ENCODE measurements around the gene GPC6. TPM values are rescaled to one million over a fixed set of nuclear protein-coding genes. Genes with fewer than 3 reads are reported as not detected.

GPC6 gene
- total and polyA plus RNA-seq, 4 donors: 5.9 to 29.1 (median 18.2) TPM

GRCh38 chr13:93284064-93284463 is 57.5 kb downstream of the GPC6 start:
- Histone ChIP-seq H3K4me1 (ENCODE audit: control insufficient read depth in 4 of 4, insufficient read depth in 4 of 4, low read length in 3 of 4) (peaks cover 0 to 6% (median 2%) of the 10 kb centered on the region in 4 donors), H3K9me3 (ENCODE audit: control insufficient read depth in 4 of 4, low read length in 3 of 4) (no peaks in the 10 kb centered on the region), H3K27me3 (ENCODE audit: control insufficient read depth in 4 of 4, insufficient read depth in 4 of 4, low read length in 3 of 4) (no peaks in the 10 kb centered on the region), H3K4me3 (ENCODE audit: low read depth in 1 of 3, low read length in 3 of 3) (no peak overlapping the region), H3K27ac (ENCODE audit: low read depth in 1 of 2, low read length in 2 of 2) (no peak overlapping the region), H3K9ac (ENCODE audit: low read depth in 1 of 2, low read length in 2 of 2) (no peak overlapping the region), H3K36me3 (ENCODE audit: control insufficient read depth in 4 of 4, insufficient read depth in 3 of 4, low read depth in 1 of 4, low read length in 3 of 4) (no peaks in the 10 kb centered on the region)
- no peak for DNase-seq (ENCODE audit: low spot score)
- WGBS: 89% methylated on average over 1 of the region's 1 CpG
- TF ChIP-seq REST (IDR thresholded peaks at IDR 0.05) (no peak), SP1 (IDR thresholded peaks at IDR 0.05) (no peak), JUND (IDR thresholded peaks at IDR 0.05) (no peak), ATF3 (IDR thresholded peaks at IDR 0.05) (no peak), GABPA (IDR thresholded peaks at IDR 0.05 in 1 of 2, conservative IDR thresholded peaks at IDR 0.05 in 1 of 2) (no peak), FOXA1 (IDR thresholded peaks at IDR 0.05) (no peak), FOXA2 (IDR thresholded peaks at IDR 0.05) (no peak), EGR1 (IDR thresholded peaks at IDR 0.05; ENCODE audit: low read depth in 2 of 2) (no peak), ZBTB33 (IDR thresholded peaks at IDR 0.05) (no peak), CTCF (IDR thresholded peaks at IDR 0.05; ENCODE audit: low read depth, low read length, missing input control) (no peak), MAX (IDR thresholded peaks at IDR 0.05) (no peak), HNF4G (IDR thresholded peaks at IDR 0.05) (no peak), RXRA (IDR thresholded peaks at IDR 0.05) (no peak)

- H3K9me3 ChIP-seq (ENCODE audit: control insufficient read depth in 4 of 4, low read length in 3 of 4): no peaks in the 10 kb centered on the region
- no peaks in the 10 kb centered on the region for H3K27me3 ChIP-seq (ENCODE audit: control insufficient read depth in 4 of 4, insufficient read depth in 4 of 4, low read length in 3 of 4)
- no peak overlapping the region for H3K4me3 ChIP-seq (ENCODE audit: low read depth in 1 of 3, low read length in 3 of 3)
- TF ChIP-seq MAX (IDR thresholded peaks at IDR 0.05) (no peak), HNF4G (IDR thresholded peaks at IDR 0.05) (no peak), NR2F2 (IDR thresholded peaks at IDR 0.05) (no peak), RAD21 (IDR thresholded peaks at IDR 0.05) (no peak), TAF1 (conservative IDR thresholded peaks at IDR 0.05) (no peak), CTCF (IDR thresholded peaks at IDR 0.05; ENCODE audit: low read depth, low read length, missing input control) (no peak), HNF4A (conservative IDR thresholded peaks at IDR 0.05) (no peak), ATF3 (IDR thresholded peaks at IDR 0.05) (no peak), JUND (IDR thresholded peaks at IDR 0.05) (no peak), EGR1 (IDR thresholded peaks at IDR 0.05; ENCODE audit: low read depth in 2 of 2) (no peak)
- H3K36me3 ChIP-seq (ENCODE audit: control insufficient read depth in 4 of 4, insufficient read depth in 3 of 4, low read depth in 1 of 4, low read length in 3 of 4): no peaks in the 10 kb centered on the region
- H3K27ac ChIP-seq (ENCODE audit: low read depth in 1 of 2, low read length in 2 of 2): no peak overlapping the region
- H3K9ac ChIP-seq (ENCODE audit: low read depth in 1 of 2, low read length in 2 of 2): no peak overlapping the region
- peaks cover 0 to 6% (median 0%) of the 10 kb centered on the region in 4 donors for H3K4me1 ChIP-seq (ENCODE audit: control insufficient read depth in 4 of 4, insufficient read depth in 4 of 4, low read length in 3 of 4)
- no peak for DNase-seq (ENCODE audit: low spot score)
- 88% methylated on average over 4 of the region's 4 CpGs for WGBS
Measured at GRCh38 chr13:93286047-93286446, 59.4 kb downstream of the GPC6 start.

Data from liver (tissue), 9 donors.